PC-9 (cell line): ENCODE data around the gene RYR3. TPM values are rescaled to one million over a fixed set of nuclear protein-coding genes. Genes with fewer than 3 reads are reported as not detected.

Source experiments
- BruUV-seq: library from RNA; stranded (reverse); fragments of 400-500 nt; replicated peaks from 2 replicates; lab custom pipeline; 2021; lab: Mats Ljungman, UMichigan
- CTCF ChIA-PET: fragments of 300-600 bp; sonication (Branson Sonifier 250); formaldehyde crosslinking; loops from one replicate; lab custom pipeline; 2022; ENCODE audit warnings: antibody characterized with exemption; lab: Charles Lee
- POLR2A ChIA-PET: fragments of 300-600 bp; sonication (Branson Sonifier 250); formaldehyde crosslinking; loops from one replicate; lab custom pipeline; 2022; ENCODE audit warnings: antibody characterized with exemption; ENCODE audit not compliant: unreplicated experiment; lab: Charles Lee
- DNase-seq, 2 experiments: peaks; one replicate each; pipeline versions ENCODE4 v3.0.0 to v3.0.0-alpha.2; 2015 to 2022; ENCODE audit warnings: mixed read lengths in 1 of 2
- H2AFZ ChIP-seq: fragments of 200-600 bp; sonication (generic); 2 replicates; pipeline ENCODE4 v1.8.1; 2017; ENCODE audit warnings: antibody characterized with exemption
- H3F3A ChIP-seq: fragments of 200-600 bp; sonication (generic); 2 replicates; pipeline ENCODE4 v1.8.1; 2017; ENCODE audit warnings: antibody characterized with exemption, mild to moderate bottlenecking, low read depth; ENCODE audit not compliant: insufficient read depth
- H3K27ac ChIP-seq: fragments of 200-600 bp; sonication (generic); 2 replicates; pipeline ENCODE4 v1.6.1; 2016; ENCODE audit warnings: mixed run types
- H3K27me3 ChIP-seq: fragments of 200-600 bp; sonication (generic); 2 replicates; pipeline ENCODE4 v1.6.1; 2016; ENCODE audit warnings: low read depth, mixed run types; ENCODE audit not compliant: insufficient read depth
- H3K36me3 ChIP-seq: fragments of 200-600 bp; sonication (generic); 2 replicates; pipeline ENCODE4 v1.6.1; 2016; ENCODE audit warnings: low read depth, mixed run types
- H3K4me1 ChIP-seq: fragments of 200-600 bp; sonication (generic); replicated peaks from 2 replicates; pipeline ENCODE4 v1.6.1; 2016; ENCODE audit warnings: mixed run types; ENCODE audit not compliant: insufficient read depth
- H3K4me2 ChIP-seq: fragments of 200-600 bp; sonication (generic); 2 replicates; pipeline ENCODE4 v1.6.1; 2017; ENCODE audit warnings: mixed run types
- H3K4me3 ChIP-seq: fragments of 200-600 bp; sonication (generic); 2 replicates; pipeline ENCODE4 v1.6.1; 2016; ENCODE audit warnings: mixed run types
- H3K79me2 ChIP-seq: fragments of 200-600 bp; sonication (generic); 2 replicates; pipeline ENCODE4 v1.6.1; 2017; ENCODE audit warnings: low read depth, mixed run types
- H3K9me2 ChIP-seq: fragments of 200-600 bp; sonication (generic); 2 replicates; pipeline ENCODE4 v1.8.1; 2017; ENCODE audit warnings: mild to moderate bottlenecking; ENCODE audit not compliant: insufficient read depth
- H3K9me3 ChIP-seq: fragments of 200-600 bp; sonication (generic); 2 replicates; pipeline ENCODE4 v1.8.1; 2016; ENCODE audit warnings: low read depth; ENCODE audit not compliant: insufficient read depth
- H4K20me1 ChIP-seq: fragments of 200-600 bp; sonication (generic); 2 replicates; pipeline ENCODE4 v1.8.1; 2017; ENCODE audit not compliant: insufficient read depth
- EZH2 ChIP-seq: fragments of 200-600 bp; sonication (generic); IDR thresholded peaks from 2 replicates; pipeline ENCODE4 v1.8.0; 2017; ENCODE audit warnings: antibody characterized with exemption, low read depth
- intact Hi-C: fragments of 100-400 bp; cut with micrococcal nuclease; formaldehyde crosslinking; loops from one replicate; pipeline ENCODE4 v1.10.0; 2022; ENCODE audit not compliant: unreplicated experiment
- total RNA-seq: library from RNA; stranded (reverse); gene quantifications from 2 replicates; pipeline ENCODE4 v1.2.3, GENCODE V29; 2021
- TF ChIP-seq, protein P1 (sequence below): fragments of 200-600 bp; sonication (generic); conservative IDR thresholded peaks from 2 replicates; pipeline ENCODE4 v1.6.1; 2017; ENCODE audit warnings: mixed run types, antibody characterized with exemption, mild to moderate bottlenecking, moderate library complexity

RYR3 gene
- total RNA-seq, 1 experiment from 2014 or later = 0.15 TPM

GRCh38 chr15:33801954-33802353, 491.2 kb downstream of the RYR3 start:
- no peaks in the 10 kb centered on the region for H3K36me3 ChIP-seq
- no peaks in the 10 kb centered on the region for H3K9me2 ChIP-seq
- no peaks in the 10 kb centered on the region for H4K20me1 ChIP-seq
- no peaks in the 10 kb centered on the region for H3K4me1 ChIP-seq
- no peak overlapping the region for H3K4me2 ChIP-seq
- ChIA-PET CTCF (no interaction called here), POLR2A (no interaction called here)
- H3K9me3 ChIP-seq = no peaks in the 10 kb centered on the region
- H3K4me3 ChIP-seq = no peak overlapping the region
- intact Hi-C loops = no loop called here
- no peak overlapping the region for H3K27ac ChIP-seq
- H3F3A ChIP-seq = no peaks in the 10 kb centered on the region
- no peak overlapping the region for H2AFZ ChIP-seq
- no peaks in the 10 kb centered on the region; the same call in 1 of the 2 replicates for H3K27me3 ChIP-seq
- TF ChIP-seq, protein P1, sequence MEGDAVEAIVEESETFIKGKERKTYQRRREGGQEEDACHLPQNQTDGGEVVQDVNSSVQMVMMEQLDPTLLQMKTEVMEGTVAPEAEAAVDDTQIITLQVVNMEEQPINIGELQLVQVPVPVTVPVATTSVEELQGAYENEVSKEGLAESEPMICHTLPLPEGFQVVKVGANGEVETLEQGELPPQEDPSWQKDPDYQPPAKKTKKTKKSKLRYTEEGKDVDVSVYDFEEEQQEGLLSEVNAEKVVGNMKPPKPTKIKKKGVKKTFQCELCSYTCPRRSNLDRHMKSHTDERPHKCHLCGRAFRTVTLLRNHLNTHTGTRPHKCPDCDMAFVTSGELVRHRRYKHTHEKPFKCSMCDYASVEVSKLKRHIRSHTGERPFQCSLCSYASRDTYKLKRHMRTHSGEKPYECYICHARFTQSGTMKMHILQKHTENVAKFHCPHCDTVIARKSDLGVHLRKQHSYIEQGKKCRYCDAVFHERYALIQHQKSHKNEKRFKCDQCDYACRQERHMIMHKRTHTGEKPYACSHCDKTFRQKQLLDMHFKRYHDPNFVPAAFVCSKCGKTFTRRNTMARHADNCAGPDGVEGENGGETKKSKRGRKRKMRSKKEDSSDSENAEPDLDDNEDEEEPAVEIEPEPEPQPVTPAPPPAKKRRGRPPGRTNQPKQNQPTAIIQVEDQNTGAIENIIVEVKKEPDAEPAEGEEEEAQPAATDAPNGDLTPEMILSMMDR = no peak
- TF ChIP-seq EZH2 = no peak
- no peak for DNase-seq
- no peaks in the 10 kb centered on the region for H3K79me2 ChIP-seq
- BruUV-seq = no TSS peak

- ChIA-PET POLR2A (no interaction called here), CTCF (no interaction called here)
- TF ChIP-seq, protein P1 = no peak
- no peak for TF ChIP-seq EZH2
- no peaks in the 10 kb centered on the region for H4K20me1 ChIP-seq
- BruUV-seq = no TSS peak
- no peak overlapping the region for H3K4me3 ChIP-seq
- no peak overlapping the region for H3K4me2 ChIP-seq
- DNase-seq = no peak
- H3K36me3 ChIP-seq = no peaks in the 10 kb centered on the region
- no peaks in the 10 kb centered on the region for H3F3A ChIP-seq
- no peaks in the 10 kb centered on the region for H3K4me1 ChIP-seq
- no peak overlapping the region for H2AFZ ChIP-seq
- H3K79me2 ChIP-seq = no peaks in the 10 kb centered on the region
- H3K27ac ChIP-seq = no peak overlapping the region
- no peaks in the 10 kb centered on the region for H3K9me3 ChIP-seq
- no peaks in the 10 kb centered on the region for H3K9me2 ChIP-seq
- intact Hi-C loops = no loop called here
- H3K27me3 ChIP-seq = no peaks in the 10 kb centered on the region
These were observed 496.9 kb downstream of the RYR3 start for GRCh38 chr15:33807665-33808064.

DNA sequence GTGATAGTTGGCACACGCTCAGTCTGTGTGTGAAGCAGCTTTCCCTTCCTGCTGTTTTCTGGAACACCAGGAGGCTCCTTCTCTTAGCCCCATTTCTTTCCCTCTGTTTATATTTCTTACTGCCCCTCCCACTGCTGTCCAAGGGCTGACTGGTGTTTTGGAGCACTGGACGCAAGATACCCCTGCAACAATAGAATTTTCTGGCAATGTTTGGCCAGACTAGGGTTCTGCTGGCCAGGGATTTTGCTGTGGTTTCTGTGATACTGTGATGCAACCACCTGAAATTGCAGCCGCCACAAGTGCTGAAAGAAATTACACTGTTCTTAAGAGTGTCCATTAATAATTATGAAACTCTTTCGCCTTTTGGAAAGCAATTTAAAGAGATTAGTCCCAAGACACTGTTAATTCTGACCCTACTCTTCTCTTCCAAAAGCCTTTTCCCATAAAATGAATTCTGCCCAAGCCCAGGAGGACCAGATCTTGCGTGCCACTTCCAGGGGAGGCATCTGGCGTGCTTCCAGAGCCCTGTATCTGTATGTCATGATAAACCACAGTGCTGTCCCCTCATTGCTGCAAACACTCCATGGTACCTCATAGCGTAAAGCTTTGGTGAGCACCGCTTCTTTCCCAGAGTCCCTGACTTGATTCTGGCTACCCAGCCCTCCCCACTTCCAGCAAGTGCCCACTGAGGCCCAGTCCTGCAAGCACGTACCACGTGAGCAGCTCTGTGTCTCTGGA, 498.1 kb downstream of the RYR3 start:
- TF ChIP-seq, protein P1 = no peak
- TF ChIP-seq EZH2 = no peak
- ChIA-PET POLR2A (no interaction called here), CTCF (no interaction called here)
- H3K9me2 ChIP-seq = no peaks in the 10 kb centered on the region
- H3K4me3 ChIP-seq = no peak overlapping the region
- H3K36me3 ChIP-seq = no peaks in the 10 kb centered on the region
- no peak overlapping the region for H3K27ac ChIP-seq
- no peak for DNase-seq
- intact Hi-C loops = no loop called here
- no TSS peak for BruUV-seq
- no peaks in the 10 kb centered on the region for H3K27me3 ChIP-seq
- H3K9me3 ChIP-seq = no peaks in the 10 kb centered on the region
- H3K4me2 ChIP-seq = no peak overlapping the region
- H3K4me1 ChIP-seq = no peaks in the 10 kb centered on the region
- H2AFZ ChIP-seq = no peak overlapping the region
- no peaks in the 10 kb centered on the region for H3F3A ChIP-seq
- no peaks in the 10 kb centered on the region for H3K79me2 ChIP-seq
- no peaks in the 10 kb centered on the region for H4K20me1 ChIP-seq
